Activated naive CD4-positive, alpha-beta T cell treated with anti-CD3 and anti-CD28 coated beads for 36 hours (primary cell): ENCODE measurements around the gene KCNQ5. TPM values are rescaled to one million over a fixed set of nuclear protein-coding genes. Genes with fewer than 3 reads are reported as not detected.

Experiments used
- CTCF ChIA-PET: fragments of 350-600 bp; sonication (Branson Sonifier 250); formaldehyde crosslinking; loops from one replicate; lab custom pipeline; 2021; ENCODE audit warnings: antibody characterized with exemption; lab: Charles Lee
- DNase-seq: peaks from one replicate; pipeline ENCODE4 v3.0.0-alpha.2; 2020
- H3K27ac Mint-ChIP-seq: one replicate; pipeline ENCODE4 v1.8.0; 2021; ENCODE audit warnings: mild to moderate bottlenecking, mixed read lengths
- H3K27me3 Mint-ChIP-seq: one replicate; pipeline ENCODE4 v1.8.0; 2021; ENCODE audit warnings: low read depth, mixed read lengths
- H3K36me3 Mint-ChIP-seq: one replicate; pipeline ENCODE4 v1.8.0; 2021; ENCODE audit warnings: low read depth, mixed read lengths
- H3K4me1 Mint-ChIP-seq: one replicate; pipeline ENCODE4 v1.8.0; 2021; ENCODE audit warnings: low read depth, mixed read lengths
- H3K4me3 Mint-ChIP-seq: one replicate; pipeline ENCODE4 v1.8.0; 2021; ENCODE audit warnings: mild to moderate bottlenecking, moderate library complexity, mixed read lengths
- H3K9me3 Mint-ChIP-seq: one replicate; pipeline ENCODE4 v1.8.0; 2021; ENCODE audit warnings: mixed read lengths
- intact Hi-C: fragments of 100-400 bp; cut with micrococcal nuclease; formaldehyde crosslinking; loops from one replicate; pipeline ENCODE4 v1.15.1; 2023
- total RNA-seq, 2 experiments: library from RNA; stranded (reverse); gene quantifications; one replicate each; pipeline ENCODE4 v1.2.3, GENCODE V29; 2021

KCNQ5 gene
- total RNA-seq, 2 experiments from 2014 or later, result 11.8 to 12.0 TPM

GRCh38 chr6:72940265-72940664 is 318.4 kb downstream of the KCNQ5 start:
- Mint-ChIP-seq H3K9me3 (no peaks in the 10 kb centered on the region), H3K4me1 (no peaks in the 10 kb centered on the region), H3K27me3 (no peaks in the 10 kb centered on the region), H3K36me3 (peaks cover 3% of the 10 kb centered on the region), H3K4me3 (no peak overlapping the region), H3K27ac (no peak overlapping the region)
- no peak for DNase-seq
- CTCF ChIA-PET, result interaction anchor here (0.5 kb wide), 1 partner anchor 10 kb away, joined by 3 read pairs; no protein-coding TSS in a partner anchor
- intact Hi-C loops, result no loop called here

DNA sequence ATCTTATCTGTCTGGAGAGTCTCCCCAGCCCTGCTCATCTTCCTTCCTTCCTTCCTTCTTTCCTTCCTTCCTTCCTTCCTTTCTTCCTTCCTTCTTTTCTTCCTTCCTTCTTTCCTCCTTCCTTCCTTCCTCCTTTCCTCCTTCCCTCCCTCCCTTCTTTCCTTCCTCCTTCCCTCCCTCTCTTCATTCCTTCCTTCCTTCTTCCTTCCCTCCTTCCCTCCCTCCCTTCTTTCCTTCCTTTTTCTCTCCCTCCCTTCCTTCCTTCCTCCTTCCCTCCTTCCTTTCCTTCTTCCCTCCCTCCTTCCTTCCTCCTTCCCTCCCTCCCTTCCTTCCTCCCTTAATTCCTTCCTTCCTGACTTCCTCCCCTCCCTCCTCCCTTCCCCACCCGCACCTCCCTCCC is 319.4 kb downstream of the KCNQ5 start:
- intact Hi-C loops, result no loop called here
- H3K9me3 Mint-ChIP-seq, result no peaks in the 10 kb centered on the region
- no peaks in the 10 kb centered on the region for H3K4me1 Mint-ChIP-seq
- no peak overlapping the region for H3K4me3 Mint-ChIP-seq
- DNase-seq, result no peak
- H3K27ac Mint-ChIP-seq, result no peak overlapping the region
- CTCF ChIA-PET, result no interaction called here
- no peaks in the 10 kb centered on the region for H3K36me3 Mint-ChIP-seq
- no peaks in the 10 kb centered on the region for H3K27me3 Mint-ChIP-seq

GRCh38 chr6:72941751-72942150 is 319.9 kb downstream of the KCNQ5 start:
- H3K27ac Mint-ChIP-seq, result no peak overlapping the region
- CTCF ChIA-PET, result no interaction called here

GRCh38 chr6:72943699-72944098 is 321.8 kb downstream of the KCNQ5 start:
- H3K9me3 Mint-ChIP-seq, result no peaks in the 10 kb centered on the region
- H3K27me3 Mint-ChIP-seq, result no peaks in the 10 kb centered on the region
- no peaks in the 10 kb centered on the region for H3K4me1 Mint-ChIP-seq
- H3K27ac Mint-ChIP-seq, result no peak overlapping the region
- DNase-seq, result no peak
- no peak overlapping the region for H3K4me3 Mint-ChIP-seq
- intact Hi-C loops, result no loop called here
- CTCF ChIA-PET, result no interaction called here
- no peaks in the 10 kb centered on the region for H3K36me3 Mint-ChIP-seq

More at GRCh38 chr6:72941751-72942150, 319.9 kb downstream of the KCNQ5 start:
- no peaks in the 10 kb centered on the region for H3K4me1 Mint-ChIP-seq
- no peak for DNase-seq
- H3K9me3 Mint-ChIP-seq, result no peaks in the 10 kb centered on the region
- intact Hi-C loops, result no loop called here
- H3K36me3 Mint-ChIP-seq, result no peaks in the 10 kb centered on the region
- H3K27me3 Mint-ChIP-seq, result no peaks in the 10 kb centered on the region
- no peak overlapping the region for H3K4me3 Mint-ChIP-seq

DNA sequence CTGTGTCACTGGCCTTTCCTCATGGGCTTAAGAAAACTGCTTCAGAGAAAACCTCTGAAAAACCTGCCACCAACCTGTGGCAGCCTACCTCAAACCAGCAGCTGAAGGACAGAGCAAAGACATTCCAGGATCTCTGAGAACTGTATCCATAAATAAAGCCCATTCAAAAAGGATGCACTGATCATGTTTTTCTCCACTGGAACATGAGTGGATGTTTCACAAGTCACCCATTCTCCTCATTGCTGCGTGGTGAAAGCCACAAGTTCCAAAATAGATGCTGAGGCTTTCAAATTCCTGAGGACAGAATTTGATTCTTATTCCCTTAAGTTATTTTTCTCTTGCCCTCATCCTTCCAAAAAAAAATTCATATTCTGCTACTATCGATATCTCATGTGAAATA is 322.8 kb downstream of the KCNQ5 start:
- H3K36me3 Mint-ChIP-seq, result no peaks in the 10 kb centered on the region
- intact Hi-C loops, result no loop called here

GRCh38 chr6:72946774-72947173 is 324.9 kb downstream of the KCNQ5 start:
- no peak for DNase-seq
- CTCF ChIA-PET, result no interaction called here
- no peak overlapping the region for H3K27ac Mint-ChIP-seq
- H3K4me3 Mint-ChIP-seq, result no peak overlapping the region
- no peaks in the 10 kb centered on the region for H3K36me3 Mint-ChIP-seq
- intact Hi-C loops, result no loop called here
- peaks cover 10% of the 10 kb centered on the region for H3K4me1 Mint-ChIP-seq
- H3K27me3 Mint-ChIP-seq, result no peaks in the 10 kb centered on the region
- no peaks in the 10 kb centered on the region for H3K9me3 Mint-ChIP-seq

More for the DNA sequence above, 322.8 kb downstream of the KCNQ5 start:
- Mint-ChIP-seq H3K27ac (no peak overlapping the region), H3K4me3 (no peak overlapping the region), H3K4me1 (no peaks in the 10 kb centered on the region), H3K9me3 (no peaks in the 10 kb centered on the region), H3K27me3 (no peaks in the 10 kb centered on the region)
- DNase-seq, result no peak
- CTCF ChIA-PET, result no interaction called here

- Mint-ChIP-seq H3K27ac (no peak overlapping the region), H3K4me1 (peaks cover 11% of the 10 kb centered on the region), H3K4me3 (no peak overlapping the region), H3K9me3 (no peaks in the 10 kb centered on the region), H3K36me3 (peaks cover 2% of the 10 kb centered on the region), H3K27me3 (no peaks in the 10 kb centered on the region)
- DNase-seq, result no peak
- CTCF ChIA-PET, result no interaction called here
- intact Hi-C loops, result no loop called here
Observed at GRCh38 chr6:72947534-72947933, 325.7 kb downstream of the KCNQ5 start.

DNA sequence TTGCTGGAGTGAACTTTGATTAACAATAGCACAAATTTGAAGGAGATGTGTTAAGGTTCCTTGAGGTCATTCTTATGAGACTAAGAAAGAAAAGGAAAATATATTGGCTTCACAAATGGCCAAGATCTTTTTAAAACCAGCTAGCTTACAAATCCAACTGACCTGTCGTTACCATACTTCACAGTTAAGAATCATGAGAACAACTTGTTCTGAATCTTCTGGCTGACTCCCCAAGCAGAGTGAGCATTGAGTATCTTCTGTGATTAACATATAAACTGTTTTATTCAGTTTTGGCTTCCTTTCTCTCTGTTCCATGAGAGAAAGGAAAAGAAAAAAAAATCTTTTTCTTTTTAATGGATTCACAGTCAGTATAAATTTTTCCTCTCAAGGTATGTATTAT is 326.3 kb downstream of the KCNQ5 start:
- CTCF ChIA-PET, result no interaction called here
- H3K27me3 Mint-ChIP-seq, result no peaks in the 10 kb centered on the region
- no peak for DNase-seq
- intact Hi-C loops, result no loop called here
- no peaks in the 10 kb centered on the region for H3K9me3 Mint-ChIP-seq
- H3K4me1 Mint-ChIP-seq, result peaks cover 17% of the 10 kb centered on the region
- no peak overlapping the region for H3K27ac Mint-ChIP-seq
- peaks cover 2% of the 10 kb centered on the region for H3K36me3 Mint-ChIP-seq
- H3K4me3 Mint-ChIP-seq, result no peak overlapping the region

DNA sequence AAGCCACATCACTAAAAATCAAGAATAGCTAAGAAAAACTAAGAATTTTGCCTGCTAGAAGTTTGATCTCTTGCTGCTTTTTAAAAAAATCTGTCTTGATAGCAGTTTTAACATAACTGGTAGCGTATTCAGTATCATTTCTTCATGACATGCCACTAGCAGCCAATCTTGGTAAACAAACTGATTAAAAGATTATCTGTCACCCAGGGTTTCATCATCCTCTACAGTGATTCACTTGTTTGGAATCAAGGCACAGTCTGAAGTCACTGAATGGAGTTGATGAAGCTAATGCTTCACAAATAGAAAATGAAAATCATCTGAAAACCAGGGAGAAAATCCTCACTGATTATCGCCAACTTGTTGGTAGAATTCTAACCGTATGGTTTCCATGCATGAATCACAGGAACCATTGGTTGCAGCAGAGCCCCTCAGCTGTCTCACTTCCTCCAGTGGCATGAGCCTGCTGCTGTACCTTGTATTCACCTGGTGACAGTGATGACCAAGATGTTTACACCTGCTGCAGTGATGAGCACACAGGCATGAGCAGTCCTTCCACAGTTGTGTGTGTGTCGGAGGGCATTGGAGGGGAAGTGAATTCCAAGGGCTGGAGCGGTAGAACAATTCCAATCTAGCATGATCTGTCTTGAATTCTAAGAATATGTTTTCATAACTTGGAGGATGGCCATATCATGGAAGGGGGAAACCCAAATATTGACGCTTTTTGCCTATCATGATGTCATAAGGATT is 328.4 kb downstream of the KCNQ5 start:
- Mint-ChIP-seq H3K4me1 (peaks cover 30% of the 10 kb centered on the region), H3K27ac (no peak overlapping the region), H3K27me3 (no peaks in the 10 kb centered on the region), H3K4me3 (no peak overlapping the region), H3K36me3 (peaks cover 2% of the 10 kb centered on the region), H3K9me3 (no peaks in the 10 kb centered on the region)
- no peak for DNase-seq
- CTCF ChIA-PET, result no interaction called here
- intact Hi-C loops, result loop anchor here (5.0 kb wide), 2 partner anchors 123 to 328 kb away; partner anchors contain the start of gene KCNQ5

DNA sequence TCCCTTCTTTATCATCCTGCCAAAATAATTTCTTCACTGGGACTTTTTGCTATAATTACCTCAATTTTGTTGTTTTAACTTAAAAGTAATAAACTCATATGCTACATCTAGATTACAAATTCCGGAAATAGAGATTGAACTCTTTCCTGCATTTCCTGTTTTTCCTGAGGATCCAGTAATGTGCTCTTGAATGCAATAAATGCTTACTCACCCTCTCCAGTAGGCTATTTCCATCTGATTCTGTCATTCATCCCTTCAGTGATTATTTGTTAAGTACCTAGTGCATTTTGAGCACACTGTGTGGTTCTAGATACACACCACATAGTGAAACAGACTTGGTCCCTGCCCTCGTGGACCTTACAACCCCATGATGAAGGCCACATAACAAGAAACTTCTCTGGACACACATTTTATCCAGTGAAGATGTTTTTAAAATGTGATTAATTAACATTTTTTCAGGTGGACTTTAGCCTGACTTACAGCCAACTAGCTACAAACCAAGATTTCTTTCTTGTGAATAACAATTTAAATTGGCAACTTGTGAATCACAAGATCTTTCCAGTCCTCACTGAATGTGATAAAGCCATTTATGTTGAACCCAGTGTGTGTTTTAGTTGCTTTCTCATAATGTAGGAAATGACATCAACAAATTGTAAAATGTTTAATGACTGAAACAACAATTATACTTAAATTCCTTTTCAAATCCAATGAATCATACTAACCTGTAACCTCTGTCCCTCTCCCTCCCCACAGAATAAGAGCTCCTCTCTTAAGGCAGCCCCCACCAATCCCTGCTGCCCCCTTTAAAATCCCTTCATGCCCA is 331.2 kb downstream of the KCNQ5 start:
- Mint-ChIP-seq H3K27ac (no peak overlapping the region), H3K9me3 (no peaks in the 10 kb centered on the region), H3K4me3 (no peak overlapping the region), H3K27me3 (no peaks in the 10 kb centered on the region), H3K4me1 (peaks cover 30% of the 10 kb centered on the region), H3K36me3 (peaks cover 2% of the 10 kb centered on the region)
- DNase-seq, result no peak
- CTCF ChIA-PET, result no interaction called here
- intact Hi-C loops, result loop anchor here (5.0 kb wide), 2 partner anchors 126 to 331 kb away; partner anchors contain the start of gene KCNQ5

- Mint-ChIP-seq H3K27me3 (no peaks in the 10 kb centered on the region), H3K4me1 (peaks cover 30% of the 10 kb centered on the region), H3K9me3 (no peaks in the 10 kb centered on the region), H3K27ac (no peak overlapping the region), H3K4me3 (no peak overlapping the region), H3K36me3 (peaks cover 2% of the 10 kb centered on the region)
- intact Hi-C loops, result loop anchor here (5.0 kb wide), 2 partner anchors 127 to 332 kb away; partner anchors contain the start of gene KCNQ5
- no peak for DNase-seq
- CTCF ChIA-PET, result no interaction called here
Observed at GRCh38 chr6:72953971-72954381, 332.1 kb downstream of the KCNQ5 start.

DNA sequence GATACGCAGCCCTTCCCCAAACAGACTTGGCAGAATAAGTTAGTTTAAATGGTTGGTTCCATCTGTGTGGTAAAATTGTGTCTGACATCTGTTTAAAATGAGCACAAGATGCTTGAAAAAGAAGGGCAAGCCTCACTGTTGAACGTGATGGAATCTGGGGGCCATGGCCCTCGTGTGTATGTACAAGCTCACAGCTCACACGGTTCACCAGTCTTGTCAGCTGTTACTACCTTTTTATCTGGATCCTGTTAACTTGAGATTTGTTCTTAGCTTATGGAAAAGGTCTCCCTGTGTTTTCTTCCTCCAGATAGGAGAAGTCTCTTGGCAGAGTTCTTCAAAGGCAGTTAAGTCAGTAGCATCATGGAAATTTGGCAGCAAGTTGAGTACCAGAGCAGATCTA is 332.9 kb downstream of the KCNQ5 start:
- H3K4me3 Mint-ChIP-seq, result no peak overlapping the region
- H3K9me3 Mint-ChIP-seq, result no peaks in the 10 kb centered on the region
- H3K36me3 Mint-ChIP-seq, result peaks cover 2% of the 10 kb centered on the region
- CTCF ChIA-PET, result no interaction called here
- no peak for DNase-seq
- no peaks in the 10 kb centered on the region for H3K27me3 Mint-ChIP-seq
- H3K27ac Mint-ChIP-seq, result no peak overlapping the region
- intact Hi-C loops, result loop anchor here (5.0 kb wide), 2 partner anchors 127 to 332 kb away; partner anchors contain the start of gene KCNQ5
- peaks cover 30% of the 10 kb centered on the region for H3K4me1 Mint-ChIP-seq
